GM23338 (cell line): ENCODE measurements around the gene RAX2.

Source experiments
- CTCF ChIP-seq, 2 experiments: fragments of 200-600 bp in 1 of 2; sonication (generic) in 1 of 2; conservative IDR thresholded peaks; 2 replicates each; pipeline versions ENCODE4 v1.5.1 to v1.6.1; 2016 to 2017; ENCODE audit warnings: antibody characterized with exemption in 2 of 2, low read depth in 2 of 2, mild to moderate bottlenecking in 2 of 2, moderate library complexity in 1 of 2
- EZH2 ChIP-seq: fragments of 200-600 bp; sonication (generic); IDR thresholded peaks from one replicate; pipeline ENCODE4 v1.8.0; 2017; ENCODE audit warnings: antibody characterized with exemption, mild to moderate bottlenecking, low read depth; ENCODE audit not compliant: unreplicated experiment
- ZNF331 ChIP-seq: fragments of 250-450 bp; sonication (Bioruptor Pico); IDR thresholded peaks from 2 replicates; pipeline ENCODE4 v1.5.0; 2020; ENCODE audit warnings: low read depth, mild to moderate bottlenecking, moderate library complexity

GRCh38 chr19:3819989-3820388 lies 48.0 kb upstream of the RAX2 start:
- TF ChIP-seq CTCF (conservative IDR thresholded peaks at IDR 0.05; ENCODE audit: low read depth in 2 of 2) (no peak), ZNF331 (CRISPR knock-in tag) (no peak), EZH2 (no peak)
